ENCODE data around the gene KIAA1217.

Gene KIAA1217

DNA sequence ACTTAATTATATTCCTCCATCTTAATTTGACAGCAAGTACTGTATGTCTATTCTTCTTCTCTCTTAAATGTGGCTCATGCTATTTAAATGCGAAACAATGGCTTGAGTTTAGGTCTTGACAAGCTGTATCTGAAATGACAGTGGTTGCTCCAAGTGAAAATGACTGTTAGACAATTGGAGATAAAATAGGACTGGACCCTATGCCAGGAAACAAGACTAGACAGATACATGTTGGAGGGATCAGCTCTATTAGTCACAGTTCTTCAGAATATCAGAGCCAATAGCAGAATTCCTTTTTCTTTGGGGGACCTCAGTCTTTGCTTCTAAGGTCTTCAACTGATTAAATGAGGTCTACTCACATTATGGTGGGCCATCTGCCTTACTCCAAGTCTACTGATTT is 25.8 kb downstream of the KIAA1217 start:
- TF ChIP-seq CTCF (IDR thresholded peaks at IDR 0.05; ENCODE audit: insufficient read depth, missing control alignments), result no peak
- FAIRE-seq, result no peak
- no peak for DNase-seq (ENCODE audit: insufficient read length, low spot score)

DNA sequence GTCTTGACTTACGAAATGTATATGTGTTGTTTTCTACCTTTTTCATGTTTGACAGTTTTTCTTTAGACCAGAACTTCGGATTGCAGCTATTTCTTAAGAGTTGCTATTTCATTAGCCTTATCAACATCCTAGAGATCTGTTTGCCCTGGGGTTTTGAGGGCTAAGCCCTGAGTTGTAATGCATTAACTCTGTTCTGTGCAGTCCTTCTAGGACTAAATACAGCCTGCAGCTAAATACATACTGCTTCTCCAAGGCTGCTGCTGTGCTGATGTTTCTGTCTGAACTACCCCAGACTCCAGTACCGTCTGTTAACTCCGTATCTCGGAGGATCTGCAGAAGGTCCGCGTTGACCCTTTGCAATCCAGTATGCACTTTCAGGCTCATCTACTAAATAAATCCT is 26.5 kb downstream of the KIAA1217 start:
- TF ChIP-seq CTCF (IDR thresholded peaks at IDR 0.05; ENCODE audit: insufficient read depth, missing control alignments), result no peak
- FAIRE-seq (no peak), DNase-seq (ENCODE audit: insufficient read length, low spot score) (no peak)

DNA sequence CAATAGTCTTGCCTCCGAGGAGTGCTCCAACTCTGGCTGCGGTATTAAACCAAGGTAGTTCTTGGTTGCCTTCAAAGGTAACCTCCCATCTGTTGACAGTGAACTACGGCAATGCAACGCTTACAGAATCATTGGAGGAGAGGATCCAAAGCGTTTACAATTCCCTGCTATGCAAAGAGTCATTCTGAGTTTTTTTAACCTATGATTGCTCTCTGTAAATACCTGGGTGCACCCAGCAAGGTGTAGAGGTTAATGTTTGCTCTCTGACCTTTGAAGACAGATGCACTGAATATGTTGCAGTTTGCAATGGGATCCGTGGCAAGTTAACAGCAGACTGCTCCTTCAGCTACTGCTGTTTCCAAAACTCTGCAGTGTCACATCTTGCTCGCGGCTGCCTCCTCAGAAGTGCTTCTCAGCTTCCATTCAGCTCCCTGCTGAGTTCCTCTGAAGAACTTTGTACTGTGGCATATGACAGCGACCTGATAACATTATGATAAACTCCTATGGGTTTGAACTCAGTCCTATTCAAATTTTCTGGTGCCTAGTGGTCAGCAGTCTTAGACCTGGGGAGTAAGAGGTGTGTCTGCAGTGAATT is 29.0 kb downstream of the KIAA1217 start:
- FAIRE-seq, result no peak
- no peak for TF ChIP-seq CTCF (IDR thresholded peaks at IDR 0.05; ENCODE audit: insufficient read depth, missing control alignments)
- no peak for DNase-seq (ENCODE audit: insufficient read length, low spot score)

DNA sequence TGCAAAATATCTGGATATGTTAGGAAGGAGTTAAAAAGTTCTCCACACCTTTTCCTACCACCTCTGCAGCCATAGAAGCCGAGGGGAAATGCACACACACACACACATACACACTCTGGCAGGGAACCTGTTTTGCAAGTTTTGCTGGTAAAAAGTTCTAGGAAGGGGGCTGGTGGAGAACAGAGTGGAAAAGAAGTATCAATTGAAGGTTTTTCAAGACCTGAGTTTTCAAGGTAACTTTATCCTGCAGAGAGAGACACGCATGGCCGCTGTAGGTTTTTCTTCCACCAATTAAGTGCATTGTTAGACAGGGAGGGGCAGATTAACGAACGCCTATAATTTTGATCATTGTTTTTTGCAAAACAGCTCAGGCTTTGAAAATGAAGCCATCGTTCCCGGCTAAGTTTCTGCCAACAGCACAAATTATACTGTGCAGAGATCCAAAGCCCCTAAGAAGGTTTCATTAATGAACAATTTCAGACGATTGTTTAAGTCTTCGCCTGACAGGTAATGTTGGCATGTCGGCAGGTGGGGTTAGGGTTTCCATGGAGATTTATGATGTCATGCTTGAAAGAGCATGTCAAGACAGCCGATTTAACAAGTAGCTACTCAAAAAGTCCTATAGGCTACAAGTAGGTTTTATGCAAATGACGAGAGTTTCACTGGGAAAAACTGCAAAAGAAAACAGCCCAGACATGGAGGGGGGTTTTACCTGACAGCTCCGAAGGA is 29.7 kb downstream of the KIAA1217 start:
- DNase-seq (ENCODE audit: insufficient read length, low spot score), result no peak
- no peak for TF ChIP-seq CTCF (IDR thresholded peaks at IDR 0.05; ENCODE audit: insufficient read depth, missing control alignments)
- no peak for FAIRE-seq

DNA sequence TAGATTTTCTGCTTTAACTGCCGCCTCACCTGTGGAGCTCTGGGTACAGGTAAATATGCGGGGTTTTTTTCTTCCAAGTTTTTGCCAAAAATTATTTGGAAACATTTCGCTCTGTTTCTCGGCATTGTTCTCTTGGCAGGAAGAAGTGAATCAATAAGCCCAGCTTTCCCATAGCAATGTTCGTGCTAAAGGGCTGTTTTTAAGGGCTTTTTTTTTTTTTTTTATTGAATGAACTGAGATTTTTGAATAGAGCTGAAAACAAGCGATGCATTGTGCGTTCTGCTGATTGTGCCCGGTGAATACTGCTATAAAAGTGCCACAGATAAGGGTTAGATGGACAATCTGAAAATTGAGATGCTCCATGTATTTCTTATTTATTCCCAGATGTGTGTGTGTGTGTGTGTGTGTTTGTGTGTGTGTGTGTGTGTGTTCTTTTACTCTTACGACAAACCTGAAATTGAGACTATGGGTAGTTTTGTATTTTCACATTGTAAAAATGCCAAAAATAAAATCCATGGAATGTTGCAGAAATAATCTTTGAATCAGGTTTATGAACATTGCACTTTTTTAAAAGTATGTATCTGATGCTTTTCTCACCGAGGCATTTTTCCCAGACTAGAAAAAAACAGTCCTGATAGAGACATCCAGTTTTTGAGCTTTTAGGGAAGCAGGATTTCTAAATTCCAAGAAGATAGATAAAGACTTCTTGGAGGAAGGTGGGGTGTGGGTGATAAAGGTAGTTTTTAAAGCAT is 30.5 kb downstream of the KIAA1217 start:
- FAIRE-seq (no peak), DNase-seq (ENCODE audit: insufficient read length, low spot score) (no peak)
- TF ChIP-seq CTCF (IDR thresholded peaks at IDR 0.05; ENCODE audit: insufficient read depth, missing control alignments), result no peak

GRCh38 chr10:24240041-24240751 is 31.3 kb downstream of the KIAA1217 start:
- FAIRE-seq (no peak), DNase-seq (ENCODE audit: insufficient read length, low spot score) (no peak)
- no peak for TF ChIP-seq CTCF (IDR thresholded peaks at IDR 0.05; ENCODE audit: insufficient read depth, missing control alignments)
